Cardiac fibroblast (primary cell): ENCODE measurements around the gene PUSL1.

Experiments
- DNase-seq, 2 donors: peaks; one replicate each; pipeline versions ENCODE4 v3.0.0 to v3.0.0-alpha.2; 2010; ENCODE audit warnings: low read depth in 2 of 2
- H3K4me3 ChIP-seq, 2 donors: replicated peaks in 1 of 2; 1 replicate in 1 of 2; 2 replicates in 1 of 2; pipeline ENCODE4 v1.5.1; 2011; ENCODE audit warnings: low read depth in 2 of 2, low read length in 2 of 2, mild to moderate bottlenecking in 2 of 2, moderate library complexity in 1 of 2
- TF ChIP-seq, protein P1 (sequence below): IDR thresholded peaks from one replicate; pipeline ENCODE4 v1.5.1; 2011; ENCODE audit warnings: low read depth, mild to moderate bottlenecking, low read length, inconsistent platforms

The PUSL1 gene

DNA sequence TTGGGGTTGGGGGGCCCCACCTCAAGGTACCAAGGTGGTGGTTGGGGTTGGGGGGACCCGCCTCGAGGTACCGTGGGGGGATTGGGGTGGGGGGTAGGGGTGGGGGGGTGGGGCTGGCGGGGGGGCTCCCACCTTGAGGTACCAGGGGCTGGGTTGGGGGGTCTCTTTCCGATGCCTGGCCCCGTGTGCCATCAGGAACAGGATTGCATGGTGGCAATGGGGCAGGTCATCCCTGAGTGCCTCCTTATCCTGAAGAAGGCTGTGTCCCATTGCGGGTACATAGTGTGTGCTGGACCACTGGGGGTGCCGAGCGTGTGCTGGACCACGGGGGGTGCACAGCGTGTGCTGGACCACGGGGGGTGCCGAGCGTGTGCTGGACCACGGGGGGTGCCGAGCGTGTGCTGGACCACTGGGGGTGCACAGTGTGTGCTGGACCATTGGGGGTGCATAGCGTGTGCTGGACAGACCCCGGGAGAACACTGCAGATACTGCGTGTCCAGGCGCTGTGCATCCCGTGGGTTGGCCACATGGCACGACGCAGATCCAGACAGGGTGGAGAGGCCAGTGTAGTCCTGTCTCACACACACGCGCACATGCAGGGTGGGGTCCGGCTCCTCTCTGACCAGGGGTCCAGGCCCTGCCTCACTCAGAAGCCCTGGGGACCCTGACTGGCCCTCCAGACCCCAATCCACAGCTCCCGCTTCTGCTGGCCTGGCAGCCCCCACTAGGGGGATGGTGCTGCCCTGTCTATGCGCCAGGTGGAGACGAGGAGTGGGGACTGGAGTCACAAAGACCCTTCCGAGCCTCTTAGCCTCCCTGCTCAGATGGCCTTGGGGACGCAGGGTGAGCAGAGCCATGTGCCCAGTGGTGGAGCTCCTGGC lies 23.9 kb upstream of the PUSL1 start:
- DNase-seq = no peak
- H3K4me3 ChIP-seq = no peak overlapping the region
- TF ChIP-seq, protein P1, sequence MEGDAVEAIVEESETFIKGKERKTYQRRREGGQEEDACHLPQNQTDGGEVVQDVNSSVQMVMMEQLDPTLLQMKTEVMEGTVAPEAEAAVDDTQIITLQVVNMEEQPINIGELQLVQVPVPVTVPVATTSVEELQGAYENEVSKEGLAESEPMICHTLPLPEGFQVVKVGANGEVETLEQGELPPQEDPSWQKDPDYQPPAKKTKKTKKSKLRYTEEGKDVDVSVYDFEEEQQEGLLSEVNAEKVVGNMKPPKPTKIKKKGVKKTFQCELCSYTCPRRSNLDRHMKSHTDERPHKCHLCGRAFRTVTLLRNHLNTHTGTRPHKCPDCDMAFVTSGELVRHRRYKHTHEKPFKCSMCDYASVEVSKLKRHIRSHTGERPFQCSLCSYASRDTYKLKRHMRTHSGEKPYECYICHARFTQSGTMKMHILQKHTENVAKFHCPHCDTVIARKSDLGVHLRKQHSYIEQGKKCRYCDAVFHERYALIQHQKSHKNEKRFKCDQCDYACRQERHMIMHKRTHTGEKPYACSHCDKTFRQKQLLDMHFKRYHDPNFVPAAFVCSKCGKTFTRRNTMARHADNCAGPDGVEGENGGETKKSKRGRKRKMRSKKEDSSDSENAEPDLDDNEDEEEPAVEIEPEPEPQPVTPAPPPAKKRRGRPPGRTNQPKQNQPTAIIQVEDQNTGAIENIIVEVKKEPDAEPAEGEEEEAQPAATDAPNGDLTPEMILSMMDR = no peak

DNA sequence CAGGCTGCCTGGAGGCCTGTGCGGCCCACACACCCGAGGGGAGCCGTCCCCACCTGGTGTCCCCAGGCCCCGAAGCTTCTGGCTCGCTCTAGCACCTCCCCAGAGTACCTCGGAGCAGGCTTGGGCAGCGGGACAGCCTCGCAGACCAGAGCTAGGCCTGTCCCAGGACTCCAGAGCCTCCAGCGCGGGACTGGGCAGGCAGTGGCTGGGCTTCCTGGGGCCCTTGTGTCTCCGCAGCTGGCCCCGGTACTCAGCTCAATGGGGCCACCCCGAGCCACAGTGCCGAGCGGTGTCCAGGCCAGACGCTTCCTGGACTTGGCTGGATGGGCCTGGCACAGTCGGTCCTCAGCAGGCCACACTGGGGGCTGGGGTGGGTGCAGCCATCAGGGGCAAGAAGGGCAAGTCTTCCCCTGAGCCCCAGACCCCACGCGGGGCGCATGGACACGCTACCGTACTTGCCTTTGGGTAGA lies 23.3 kb upstream of the PUSL1 start:
- no peak overlapping the region for H3K4me3 ChIP-seq

DNA sequence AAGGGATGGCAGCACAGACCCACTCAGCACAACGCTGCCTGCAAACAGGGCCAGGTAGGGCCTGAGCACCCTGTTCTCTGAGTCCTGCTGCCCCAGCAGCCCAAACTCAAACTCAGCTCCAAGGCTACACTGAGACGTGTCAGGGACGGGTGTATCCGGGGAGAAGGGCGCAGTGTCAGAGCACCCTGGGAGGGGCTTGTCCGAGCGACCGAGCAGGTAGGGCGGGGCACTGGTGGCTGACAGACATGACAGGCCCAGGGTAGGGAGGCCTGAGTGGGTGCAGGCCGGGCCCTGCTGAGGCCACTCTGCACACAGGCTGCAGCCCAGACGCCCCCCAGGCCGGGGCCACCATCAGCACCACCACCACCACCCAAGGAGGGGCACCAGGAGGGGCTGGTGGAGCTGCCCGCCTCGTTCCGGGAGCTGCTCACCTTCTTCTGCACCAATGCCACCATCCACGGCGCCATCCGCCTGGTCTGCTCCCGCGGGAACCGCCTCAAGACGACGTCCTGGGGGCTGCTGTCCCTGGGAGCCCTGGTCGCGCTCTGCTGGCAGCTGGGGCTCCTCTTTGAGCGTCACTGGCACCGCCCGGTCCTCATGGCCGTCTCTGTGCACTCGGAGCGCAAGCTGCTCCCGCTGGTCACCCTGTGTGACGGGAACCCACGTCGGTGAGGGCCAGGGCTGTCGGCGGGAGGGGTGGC lies 22.6 kb upstream of the PUSL1 start:
- TF ChIP-seq, protein P1 = no peak
- no peak overlapping the region for H3K4me3 ChIP-seq
- no peak for DNase-seq

More for the DNA sequence above, 23.3 kb upstream of the PUSL1 start:
- TF ChIP-seq, protein P1 = no peak
- DNase-seq = no peak

DNA sequence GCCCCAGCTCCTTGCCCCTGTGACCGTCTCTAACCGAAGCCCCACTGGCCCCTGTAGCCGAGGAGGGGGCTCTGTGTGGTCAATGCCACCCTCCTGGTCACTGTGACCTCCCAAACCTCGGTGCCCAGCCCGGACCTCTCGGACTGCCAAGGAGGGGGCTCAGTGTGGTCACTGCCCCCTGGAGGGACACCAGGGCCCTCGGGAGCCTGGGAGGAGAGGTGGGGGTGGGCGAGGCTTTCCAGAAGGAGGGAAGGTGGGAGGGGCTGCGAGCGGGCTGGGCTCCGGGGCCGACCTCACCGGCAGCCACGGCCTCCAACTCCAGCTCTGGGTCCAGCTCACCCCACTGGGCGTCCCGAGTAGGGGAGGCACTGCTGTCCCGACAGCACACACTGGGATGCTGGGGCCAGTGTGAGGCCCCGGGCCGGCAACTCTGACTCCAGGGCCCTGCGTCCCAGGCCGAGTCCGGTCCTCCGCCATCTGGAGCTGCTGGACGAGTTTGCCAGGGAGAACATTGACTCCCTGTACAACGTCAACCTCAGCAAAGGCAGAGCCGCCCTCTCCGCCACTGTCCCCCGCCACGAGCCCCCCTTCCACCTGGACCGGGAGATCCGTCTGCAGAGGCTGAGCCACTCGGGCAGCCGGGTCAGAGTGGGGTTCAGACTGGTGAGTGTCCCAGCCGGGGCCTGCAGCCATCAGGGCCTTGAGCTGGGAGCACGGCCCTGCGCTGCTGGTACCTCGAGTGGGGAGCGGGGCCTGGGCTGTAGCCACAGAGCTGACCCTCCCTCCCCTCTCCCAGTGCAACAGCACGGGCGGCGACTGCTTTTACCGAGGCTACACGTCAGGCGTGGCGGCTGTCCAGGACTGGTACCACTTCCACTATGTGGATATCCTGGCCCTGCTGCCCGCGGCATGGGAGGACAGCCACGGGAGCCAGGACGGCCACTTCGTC lies 21.8 kb upstream of the PUSL1 start:
- H3K4me3 ChIP-seq = no peak overlapping the region
- no peak for DNase-seq
- TF ChIP-seq, protein P1 = no peak

DNA sequence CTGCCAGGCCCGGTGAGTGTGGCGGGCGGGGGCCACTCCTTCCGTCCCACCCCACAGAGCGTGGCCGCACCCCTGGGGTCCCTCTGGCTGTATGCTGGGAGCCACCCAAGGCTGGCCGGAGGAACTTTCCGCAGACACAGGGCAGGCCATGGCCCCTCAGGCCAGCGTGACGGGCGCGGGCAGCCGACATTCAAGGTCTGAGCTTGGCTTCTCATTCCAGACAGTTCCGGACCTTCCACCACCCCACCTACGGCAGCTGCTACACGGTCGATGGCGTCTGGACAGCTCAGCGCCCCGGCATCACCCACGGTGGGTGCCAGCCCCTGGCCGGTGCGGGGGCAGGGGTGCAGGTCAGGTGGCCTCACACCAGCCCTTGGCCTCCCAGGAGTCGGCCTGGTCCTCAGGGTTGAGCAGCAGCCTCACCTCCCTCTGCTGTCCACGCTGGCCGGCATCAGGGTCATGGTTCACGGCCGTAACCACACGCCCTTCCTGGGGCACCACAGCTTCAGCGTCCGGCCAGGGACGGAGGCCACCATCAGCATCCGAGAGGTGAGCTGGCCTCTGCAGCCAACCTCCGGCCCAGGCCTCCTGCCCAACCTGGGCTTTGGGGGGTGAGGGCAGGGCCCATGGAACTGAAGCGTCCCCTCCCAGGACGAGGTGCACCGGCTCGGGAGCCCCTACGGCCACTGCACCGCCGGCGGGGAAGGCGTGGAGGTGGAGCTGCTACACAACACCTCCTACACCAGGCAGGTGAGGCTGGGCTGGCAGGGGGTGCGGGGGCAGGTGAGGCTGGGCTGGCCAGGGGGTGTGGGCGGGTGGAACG lies 20.9 kb upstream of the PUSL1 start:
- DNase-seq = no peak
- TF ChIP-seq, protein P1 = no peak
- no peak overlapping the region for H3K4me3 ChIP-seq
